ENCODE measurements around the gene SCPEP1. TPM values are rescaled to one million over a fixed set of nuclear protein-coding genes. Genes with fewer than 3 reads are reported as not detected.

The SCPEP1 gene
- total RNA-seq, 1 experiment from 2014 or later: 29.6 TPM

- H4K5ac ChIP-seq (ENCODE audit: insufficient read length, low read depth, low read length): no peak overlapping the region
- no peak overlapping the region for H3K9ac ChIP-seq (ENCODE audit: extremely low read depth, insufficient read length, low read length)
- H3K14ac ChIP-seq (ENCODE audit: insufficient read depth, low read length): no peak overlapping the region
- WGBS (ENCODE audit: extremely low coverage, insufficient read length, low lambda C conversion rate): no CpG with 5 or more reads among the region's 1 CpG
- H3K79me1 ChIP-seq (ENCODE audit: insufficient read depth, low read depth, low read length, poor library complexity, severe bottlenecking): no peaks in the 10 kb centered on the region
- no peak overlapping the region for H3K4ac ChIP-seq (ENCODE audit: low read depth, low read length)
- no peak overlapping the region for H2BK5ac ChIP-seq (ENCODE audit: insufficient read length, low read length)
- H3K18ac ChIP-seq (ENCODE audit: insufficient read length, low read depth, low read length): no peak overlapping the region
- H4K91ac ChIP-seq (ENCODE audit: insufficient read length, low read depth, low read length): no peak overlapping the region
- H3K4me2 ChIP-seq (ENCODE audit: insufficient read depth, insufficient read length, low read length): no peak overlapping the region
- H3K23me2 ChIP-seq (ENCODE audit: insufficient read length, low read depth, low read length, poor library complexity, severe bottlenecking): no peaks in the 10 kb centered on the region
- no peak overlapping the region for H4K8ac ChIP-seq (replicated peaks; ENCODE audit: insufficient read length, low read depth, low read length)
- no peaks in the 10 kb centered on the region for H3K27me3 Mint-ChIP-seq (ENCODE audit: low read depth)
- no peaks in the 10 kb centered on the region for H3K79me2 ChIP-seq (ENCODE audit: insufficient read depth, low read length)
- no peaks in the 10 kb centered on the region for H3K9me3 ChIP-seq (ENCODE audit: control insufficient read depth, low read depth, low read length)
- H3K4me1 ChIP-seq (ENCODE audit: insufficient read depth, low read length): no peaks in the 10 kb centered on the region
- no peak overlapping the region for H2BK20ac ChIP-seq (ENCODE audit: low read depth, low read length, poor library complexity, severe bottlenecking)
- no peak overlapping the region for H2AK5ac ChIP-seq (ENCODE audit: insufficient read length, low read length)
- TF ChIP-seq CTCF (conservative IDR thresholded peaks at IDR 0.05): no peak
- no peak overlapping the region for H2BK12ac ChIP-seq (ENCODE audit: insufficient read length, low read depth, low read length)
- no peak overlapping the region for H2BK15ac ChIP-seq (ENCODE audit: low read depth, low read length)
- H3K27ac ChIP-seq (ENCODE audit: insufficient read length, low read depth, low read length): no peak overlapping the region
- H4K20me1 ChIP-seq (ENCODE audit: control insufficient read depth, insufficient read depth, insufficient read length): no peaks in the 10 kb centered on the region
- no peak overlapping the region for H3K56ac ChIP-seq (ENCODE audit: insufficient read length, low read depth, low read length)
- H3K36me3 Mint-ChIP-seq (ENCODE audit: insufficient read depth in 1 of 3, low read depth in 3 of 3): peaks cover 36 to 68% (median 62%) of the 10 kb centered on the region in 3 experiments; a peak in 6 of 7 replicates
- no peaks in the 10 kb centered on the region for H3K27me3 ChIP-seq (ENCODE audit: insufficient read depth, low read length)
- no peak overlapping the region for H3K27ac Mint-ChIP-seq
- no peak overlapping the region for H3K4me3 Mint-ChIP-seq
- no peak for DNase-seq
- no peak overlapping the region for H3K23ac ChIP-seq (ENCODE audit: insufficient read length, low read depth, low read length)
- no peak overlapping the region for H2AFZ ChIP-seq (ENCODE audit: low read length)
- no peak overlapping the region for H2BK120ac ChIP-seq (ENCODE audit: low read depth, low read length, poor library complexity, severe bottlenecking)
- no peak overlapping the region for H3T11ph ChIP-seq (ENCODE audit: low read length)
- H3K4me1 Mint-ChIP-seq: no peaks in the 10 kb centered on the region
- H3K9me3 Mint-ChIP-seq: no peaks in the 10 kb centered on the region
Measured at GRCh38 chr17:56948491-56948890, 29.4 kb upstream of the SCPEP1 start.
